ENCODE measurements around the gene MAP2K4. TPM values are rescaled to one million over a fixed set of nuclear protein-coding genes. Genes with fewer than 3 reads are reported as not detected.

The MAP2K4 gene
- total RNA-seq, 1 experiment from 2014 or later, result 24.4 TPM

DNA sequence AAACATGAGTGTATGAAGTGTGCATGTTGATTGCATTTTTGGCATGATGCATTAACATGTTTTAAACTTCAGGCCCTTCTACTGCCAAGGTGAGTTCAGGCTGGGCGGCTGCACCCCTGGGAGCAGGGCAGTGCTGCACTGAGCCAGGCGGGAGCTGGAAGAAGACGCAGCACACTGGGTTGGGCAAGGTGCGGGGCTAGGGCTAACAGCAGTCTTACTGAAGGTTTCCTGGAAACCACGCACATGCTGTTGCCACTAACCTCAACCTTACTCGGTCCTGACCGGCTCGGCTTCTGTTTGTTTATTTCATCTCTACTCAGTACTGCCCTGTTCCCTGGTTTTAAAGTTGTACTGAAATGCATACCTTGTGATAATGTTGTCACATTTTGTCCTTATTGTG lies 61.0 kb downstream of the MAP2K4 start:
- Mint-ChIP-seq H3K36me3 (peaks cover 10% of the 10 kb centered on the region; the same call in 1 of the 2 replicates), H3K9me3 (no peaks in the 10 kb centered on the region), H3K27me3 (ENCODE audit: low read depth) (no peaks in the 10 kb centered on the region), H3K4me3 (no peak overlapping the region), H3K27ac (peak overlapping the region; percentile 52; the same call in 1 of the 2 replicates), H3K4me1 (peaks cover 22% of the 10 kb centered on the region)
- CTCF ChIA-PET, result no interaction called here
- DNase-seq (ENCODE audit: low spot score), result no peak
- POLR2A ChIA-PET, result no interaction called here
- TF ChIP-seq ZBTB21 (CRISPR knock-in tag; IDR thresholded peaks at IDR 0.05; ENCODE audit: borderline replicate concordance) (no peak), MXD4 (CRISPR knock-in tag; IDR thresholded peaks at IDR 0.05; ENCODE audit: borderline replicate concordance) (no peak), ZNF263 (CRISPR knock-in tag; IDR thresholded peaks at IDR 0.05; ENCODE audit: low read depth) (no peak), RORB (CRISPR knock-in tag; IDR thresholded peaks at IDR 0.05) (no peak), ZSCAN18 (CRISPR knock-in tag; IDR thresholded peaks at IDR 0.05) (no peak), TP53 (CRISPR knock-in tag; IDR thresholded peaks at IDR 0.05) (no peak), CREM (CRISPR knock-in tag; IDR thresholded peaks at IDR 0.05) (no peak), CBFB (CRISPR knock-in tag; IDR thresholded peaks at IDR 0.05; ENCODE audit: low read depth) (no peak), STAT6 (CRISPR knock-in tag; conservative IDR thresholded peaks at IDR 0.05; ENCODE audit: low read depth) (no peak), PRRX2 (CRISPR knock-in tag; IDR thresholded peaks at IDR 0.05) (no peak), IRF1 (CRISPR knock-in tag; IDR thresholded peaks at IDR 0.05) (no peak), JAZF1 (CRISPR knock-in tag; IDR thresholded peaks at IDR 0.05) (no peak), ZNF671 (CRISPR knock-in tag; IDR thresholded peaks at IDR 0.05) (no peak), E2F4 (CRISPR knock-in tag; IDR thresholded peaks at IDR 0.05; ENCODE audit: borderline replicate concordance, low read depth) (no peak), ZNF425 (CRISPR knock-in tag; conservative IDR thresholded peaks at IDR 0.05) (no peak), OVOL2 (CRISPR knock-in tag; IDR thresholded peaks at IDR 0.05; ENCODE audit: borderline replicate concordance) (no peak), MYBL2 (CRISPR knock-in tag; IDR thresholded peaks at IDR 0.05) (no peak), AR (CRISPR knock-in tag; IDR thresholded peaks at IDR 0.05) (no peak), SMAD4 (CRISPR knock-in tag; IDR thresholded peaks at IDR 0.05) (no peak)
- TF ChIP-seq, protein P1, sequence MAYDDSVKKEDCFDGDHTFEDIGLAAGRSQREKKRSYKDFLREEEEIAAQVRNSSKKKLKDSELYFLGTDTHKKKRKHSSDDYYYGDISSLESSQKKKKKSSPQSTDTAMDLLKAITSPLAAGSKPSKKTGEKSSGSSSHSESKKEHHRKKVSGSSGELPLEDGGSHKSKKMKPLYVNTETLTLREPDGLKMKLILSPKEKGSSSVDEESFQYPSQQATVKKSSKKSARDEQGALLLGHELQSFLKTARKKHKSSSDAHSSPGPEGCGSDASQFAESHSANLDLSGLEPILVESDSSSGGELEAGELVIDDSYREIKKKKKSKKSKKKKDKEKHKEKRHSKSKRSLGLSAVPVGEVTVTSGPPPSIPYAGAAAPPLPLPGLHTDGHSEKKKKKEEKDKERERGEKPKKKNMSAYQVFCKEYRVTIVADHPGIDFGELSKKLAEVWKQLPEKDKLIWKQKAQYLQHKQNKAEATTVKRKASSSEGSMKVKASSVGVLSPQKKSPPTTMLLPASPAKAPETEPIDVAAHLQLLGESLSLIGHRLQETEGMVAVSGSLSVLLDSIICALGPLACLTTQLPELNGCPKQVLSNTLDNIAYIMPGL (CRISPR knock-in tag; IDR thresholded peaks at IDR 0.05), result no peak
- ATAC-seq, result peak; percentile 28; the same call in 1 of the 2 replicates
